ENCODE measurements around the gene CR1L. TPM values are rescaled to one million over a fixed set of nuclear protein-coding genes. Genes with fewer than 3 reads are reported as not detected.
"Not testable (repeated sequence)": the region's sequence is repeated elsewhere in the genome, so short reads cannot be mapped to it uniquely, and the experiment has no call there.

CR1L gene
- total and polyA plus RNA-seq, 9 of the 15 experiments (the other 6 are each of a cell fraction or from before 2014, with no cell fraction given): 10.1 to 74.8 (median 34.3) TPM

GRCh38 chr1:207633699-207634289, 11.1 kb upstream of the CR1L start:
- H3K79me2 ChIP-seq (ENCODE audit: control insufficient read depth, insufficient read depth, low read length); H3K9ac ChIP-seq (ENCODE audit: insufficient read depth in 1 of 2, low read depth in 2 of 2, low read length in 2 of 2); FAIRE-seq; DNase-seq (ENCODE audit: extremely low read depth in 1 of 4, low spot score in 3 of 4); ATAC-seq; H3K9me3 ChIP-seq (replicated peaks; ENCODE audit: control insufficient read depth, insufficient read depth, low read depth, low read length); intact Hi-C loops (cut with micrococcal nuclease); BruUV-seq (replicated peaks); H4K20me1 ChIP-seq (replicated peaks; ENCODE audit: control insufficient read depth, insufficient read depth, low read length); H3K9me1 ChIP-seq (ENCODE audit: control insufficient read depth, insufficient read depth, low read length); H3K4me2 ChIP-seq (ENCODE audit: insufficient read depth, low read length); H3K36me3 ChIP-seq (ENCODE audit: control insufficient read depth, insufficient read depth, low read length); H3K4me3 ChIP-seq; in situ Hi-C loops (cut with MboI); H3K27me3 ChIP-seq (ENCODE audit: control insufficient read depth in 2 of 2, insufficient read depth in 2 of 2, low read length in 2 of 2); CTCF ChIA-PET (ENCODE audit: low intra/inter-chr PET ratio); H3K27ac ChIP-seq (ENCODE audit: extremely low read depth, low read depth, low read length): not testable (repeated sequence)
- Histone ChIP-seq H3K4me1 (replicated peaks in 1 of 2; ENCODE audit: control insufficient read depth in 2 of 2, insufficient read depth in 2 of 2, low read length in 2 of 2) (peaks cover 8 to 38% of the 10 kb centered on the region in 2 experiments; a peak in 3 of 5 replicates), H2AFZ (ENCODE audit: low read depth, low read length) (peak overlapping the region; percentile 24; the same call in 1 of the 2 replicates)
- TF ChIP-seq BCOR (IDR thresholded peaks at IDR 0.05): 0 out of 2 replicates have a peak, but pooled peaks have one; percentile 10
- WGBS (ENCODE audit: insufficient coverage, low coverage, missing lambda C conversion rate): 80% methylated on average over 12 of the region's 12 CpGs
- POLR2A ChIA-PET: interaction anchor here (0.9 to 1.6 kb wide), 2 partner anchors 12 to 16 kb away, joined by 3 to 4 read pairs; partner anchors contain the start of gene CR1L

- in situ Hi-C loops (cut with MboI); BruUV-seq (replicated peaks); H3K4me3 ChIP-seq; H4K20me1 ChIP-seq (replicated peaks; ENCODE audit: control insufficient read depth, insufficient read depth, low read length); H3K4me2 ChIP-seq (ENCODE audit: insufficient read depth, low read length); H3K9me1 ChIP-seq (ENCODE audit: control insufficient read depth, insufficient read depth, low read length); H3K27me3 ChIP-seq (ENCODE audit: control insufficient read depth in 2 of 2, insufficient read depth in 2 of 2, low read length in 2 of 2); FAIRE-seq; CTCF ChIA-PET (ENCODE audit: low intra/inter-chr PET ratio); DNase-seq (ENCODE audit: extremely low read depth in 1 of 4, low spot score in 3 of 4); H3K79me2 ChIP-seq (ENCODE audit: control insufficient read depth, insufficient read depth, low read length); H3K9ac ChIP-seq (ENCODE audit: insufficient read depth in 1 of 2, low read depth in 2 of 2, low read length in 2 of 2); ATAC-seq; H3K9me3 ChIP-seq (replicated peaks; ENCODE audit: control insufficient read depth, insufficient read depth, low read depth, low read length); H3K36me3 ChIP-seq (ENCODE audit: control insufficient read depth, insufficient read depth, low read length); intact Hi-C loops (cut with micrococcal nuclease): not testable (repeated sequence)
- POLR2A ChIA-PET: interaction anchor here (1.6 kb wide), 1 partner anchor 11 kb away, joined by 4 read pairs; the partner anchor contains the start of gene CR1L
- peak overlapping the region; percentile 87 for H2AFZ ChIP-seq (ENCODE audit: low read depth, low read length)
- 76% methylated on average over 5 of the region's 6 CpGs for WGBS (ENCODE audit: insufficient coverage, low coverage, missing lambda C conversion rate)
- H3K27ac ChIP-seq (ENCODE audit: extremely low read depth, low read depth, low read length): peak overlapping the region; percentile 15; the same call in 1 of the 3 replicates
- H3K4me1 ChIP-seq (replicated peaks in 1 of 2; ENCODE audit: control insufficient read depth in 2 of 2, insufficient read depth in 2 of 2, low read length in 2 of 2): peaks cover 5 to 33% of the 10 kb centered on the region in 2 experiments; a peak in 3 of 5 replicates
These were observed 10.6 kb upstream of the CR1L start for GRCh38 chr1:207634293-207634692.

All from K562 (cell line).